Common myeloid progenitor, CD34-positive (primary cell): ENCODE measurements around the gene SLC8A2.
A peak's percentile ranks its signal among the peaks of the same experiment; 100 is the strongest.

ENCODE experiments used
- CTCF ChIA-PET: fragments of 350-600 bp; sonication (Branson Sonifier 250); formaldehyde crosslinking; loops from one replicate; lab custom pipeline; 2021; ENCODE audit warnings: antibody characterized with exemption; lab: Charles Lee
- POLR2A ChIA-PET: fragments of 350-600 bp; sonication (Branson Sonifier 250); formaldehyde crosslinking; loops from one replicate; lab custom pipeline; 2021; ENCODE audit warnings: antibody characterized with exemption; lab: Charles Lee
- DNase-seq, 3 donors: peaks; one replicate each; pipeline versions ENCODE4 v3.0.0 to v3.0.0-alpha.2; 2013
- H3K27ac ChIP-seq, 2 experiments: 1 replicate in 1 of 2; 2 replicates in 1 of 2; pipeline ENCODE4 v1.7.0; 2013; ENCODE audit warnings: inconsistent platforms in 2 of 2, low read length in 2 of 2, mild to moderate bottlenecking in 2 of 2, low read depth in 1 of 2, moderate library complexity in 1 of 2; ENCODE audit not compliant: severe bottlenecking in 2 of 2, insufficient read depth in 1 of 2, poor library complexity in 1 of 2
- H3K27me3 ChIP-seq, 5 experiments: replicated peaks in 2 of 5; 1 replicate in 3 of 5; 2 replicates in 2 of 5; pipeline versions ENCODE4 v1.6.1 to v1.7.0; 2013; ENCODE audit warnings: low read length in 4 of 5, mild to moderate bottlenecking in 2 of 5, moderate library complexity in 2 of 5, inconsistent platforms in 1 of 5; ENCODE audit not compliant: insufficient read depth in 5 of 5, control insufficient read depth in 4 of 5
- H3K36me3 ChIP-seq, 4 experiments: 1 replicate in 2 of 4; 2 replicates in 2 of 4; pipeline versions ENCODE4 v1.6.1 to v1.7.0; 2013; ENCODE audit warnings: low read length in 3 of 4, control low read depth in 1 of 4, mild to moderate bottlenecking in 1 of 4; ENCODE audit not compliant: control insufficient read depth in 4 of 4, insufficient read depth in 4 of 4
- H3K4me1 ChIP-seq, 4 experiments: 1 replicate in 3 of 4; 2 replicates in 1 of 4; pipeline versions ENCODE4 v1.6.1 to v1.7.1; 2013; ENCODE audit warnings: low read length in 3 of 4, mild to moderate bottlenecking in 3 of 4, control low read depth in 1 of 4, inconsistent platforms in 1 of 4, moderate library complexity in 1 of 4; ENCODE audit not compliant: control insufficient read depth in 4 of 4, insufficient read depth in 4 of 4; ENCODE audit errors: control extremely low read depth in 1 of 4
- H3K4me3 ChIP-seq, 7 experiments: 1 replicate in 4 of 7; 2 replicates in 3 of 7; pipeline versions ENCODE4 v1.5.1 to v1.7.0; 2013; ENCODE audit warnings: mild to moderate bottlenecking in 7 of 7, low read length in 6 of 7, moderate library complexity in 6 of 7, inconsistent platforms in 2 of 7, low read depth in 2 of 7, control low read depth in 1 of 7; ENCODE audit not compliant: insufficient read depth in 4 of 7, control insufficient read depth in 1 of 7; ENCODE audit errors: extremely low read depth in 1 of 7
- H3K9me3 ChIP-seq, 5 experiments: 1 replicate in 4 of 5; 2 replicates in 1 of 5; pipeline versions ENCODE4 v1.6.1 to v1.7.1; 2013; ENCODE audit warnings: low read length in 4 of 5, mild to moderate bottlenecking in 2 of 5, inconsistent platforms in 1 of 5, low read depth in 1 of 5, moderate library complexity in 1 of 5; ENCODE audit not compliant: control insufficient read depth in 4 of 5, insufficient read depth in 2 of 5; ENCODE audit errors: control extremely low read depth in 1 of 5
- WGBS: methylation state at CpG from one replicate; pipeline ENCODE4 v1.1.5; 2013; ENCODE audit not compliant: insufficient coverage; 5-methylcytosine and 5-hydroxymethylcytosine counted together

Gene SLC8A2

GRCh38 chr19:47510516-47511127 lies 38.9 kb upstream of the SLC8A2 start:
- ChIA-PET CTCF (interaction anchor here (0.9 to 5.8 kb wide), 7 partner anchors 9 to 100 kb away, joined by 3 to 23 read pairs (median 4); partner anchors contain the start of gene KPTN), POLR2A (interaction anchor here (0.6 to 0.9 kb wide), 2 partner anchors 24 to 27 kb away, joined by 3 read pairs; partner anchors contain the start of gene KPTN)
- Histone ChIP-seq H3K36me3 (peaks cover 0 to 26% (median 6%) of the 10 kb centered on the region in 4 experiments), H3K27me3 (no peaks in the 10 kb centered on the region), H3K4me3 (no peak overlapping the region), H3K4me1 (peaks cover 0 to 67% (median 55%) of the 10 kb centered on the region in 4 experiments), H3K27ac (no peak overlapping the region), H3K9me3 (no peaks in the 10 kb centered on the region)
- 93% methylated on average over 11 of the region's 12 CpGs for WGBS
- no peak for DNase-seq

DNA sequence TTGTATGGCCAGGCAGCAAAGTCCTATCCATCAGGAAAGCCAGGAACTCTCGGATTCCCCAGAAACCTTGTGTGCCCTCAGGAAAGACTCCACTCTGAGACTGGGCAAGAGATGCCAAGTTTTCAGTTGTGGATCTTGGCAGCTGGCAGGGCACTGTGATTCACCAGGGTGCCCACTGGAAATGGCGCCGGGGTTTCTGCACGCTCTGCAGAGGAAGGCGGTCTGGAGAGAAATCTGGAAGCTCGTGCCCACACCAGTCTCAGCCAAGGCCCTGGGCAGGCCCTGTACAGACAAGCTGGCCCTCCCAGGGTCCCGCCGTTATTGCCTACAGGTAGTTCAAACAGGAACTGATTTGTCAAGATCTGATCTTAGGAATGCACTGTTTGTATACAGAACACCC lies 38.3 kb upstream of the SLC8A2 start:
- no peak for DNase-seq
- ChIA-PET POLR2A (interaction anchor here (0.9 kb wide), 1 partner anchor 23 kb away, joined by 3 read pairs; no protein-coding TSS in a partner anchor), CTCF (interaction anchor here (0.9 to 5.8 kb wide), 6 partner anchors 9 to 38 kb away, joined by 3 to 23 read pairs (median 4); partner anchors contain the start of gene KPTN)
- Histone ChIP-seq H3K4me1 (peaks cover 0 to 66% (median 53%) of the 10 kb centered on the region in 4 experiments), H3K36me3 (peaks cover 0 to 33% (median 7%) of the 10 kb centered on the region in 4 experiments), H3K9me3 (no peaks in the 10 kb centered on the region), H3K27ac (no peak overlapping the region), H3K27me3 (no peaks in the 10 kb centered on the region), H3K4me3 (no peak overlapping the region)
- 79% methylated on average over 8 of the region's 8 CpGs for WGBS

GRCh38 chr19:47509170-47509847 lies 37.6 kb upstream of the SLC8A2 start:
- H3K4me1 ChIP-seq = peaks cover 0 to 62% (median 50%) of the 10 kb centered on the region in 4 experiments

DNA sequence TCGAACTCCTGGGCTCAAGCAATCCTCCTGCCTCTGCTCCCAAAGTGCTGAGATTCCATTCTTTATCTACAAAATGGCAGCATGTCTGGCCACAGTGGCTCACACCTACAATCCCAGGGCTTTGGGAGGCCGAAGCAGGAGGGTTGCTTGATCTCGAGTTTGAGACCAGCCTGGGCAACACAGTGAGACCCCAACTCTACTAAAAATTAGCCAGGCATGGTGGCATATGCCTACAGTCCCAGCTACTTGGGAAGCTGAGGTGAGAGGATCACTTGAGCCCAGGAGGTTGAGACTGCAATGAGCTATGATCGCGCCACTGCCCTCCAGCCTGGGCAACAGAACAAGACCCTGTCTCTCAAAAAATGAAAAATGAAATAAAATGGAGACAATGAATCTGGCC lies 37.0 kb upstream of the SLC8A2 start:
- POLR2A ChIA-PET = interaction anchor here (1.3 kb wide), 1 partner anchor 22 kb away, joined by 3 read pairs; no protein-coding TSS in a partner anchor
- 100% methylated on average over 2 of the region's 5 CpGs for WGBS
- Histone ChIP-seq H3K4me1 (peaks cover 0 to 56% (median 45%) of the 10 kb centered on the region in 4 experiments), H3K4me3 (no peak overlapping the region), H3K27ac (no peak overlapping the region), H3K36me3 (peaks cover 0 to 37% (median 12%) of the 10 kb centered on the region in 4 experiments), H3K9me3 (no peaks in the 10 kb centered on the region), H3K27me3 (no peaks in the 10 kb centered on the region)
- CTCF ChIA-PET = interaction anchor here (0.8 to 5.8 kb wide), 6 partner anchors 12 to 72 kb away, joined by 3 to 23 read pairs (median 8); no protein-coding TSS in a partner anchor
- DNase-seq = no peak

More at GRCh38 chr19:47509170-47509847, 37.6 kb upstream of the SLC8A2 start:
- H3K4me3 ChIP-seq = no peak overlapping the region
- peaks cover 0 to 34% (median 7%) of the 10 kb centered on the region in 4 experiments for H3K36me3 ChIP-seq
- CTCF ChIA-PET = interaction anchor here (1.1 to 5.8 kb wide), 5 partner anchors 8 to 21 kb away, joined by 3 to 23 read pairs (median 4); no protein-coding TSS in a partner anchor
- POLR2A ChIA-PET = interaction anchor here (1.3 kb wide), 1 partner anchor 22 kb away, joined by 3 read pairs; no protein-coding TSS in a partner anchor
- WGBS = 95% methylated on average over 18 of the region's 20 CpGs
- DNase-seq = no peak
- no peaks in the 10 kb centered on the region for H3K9me3 ChIP-seq
- H3K27ac ChIP-seq = no peak overlapping the region
- no peaks in the 10 kb centered on the region for H3K27me3 ChIP-seq

DNA sequence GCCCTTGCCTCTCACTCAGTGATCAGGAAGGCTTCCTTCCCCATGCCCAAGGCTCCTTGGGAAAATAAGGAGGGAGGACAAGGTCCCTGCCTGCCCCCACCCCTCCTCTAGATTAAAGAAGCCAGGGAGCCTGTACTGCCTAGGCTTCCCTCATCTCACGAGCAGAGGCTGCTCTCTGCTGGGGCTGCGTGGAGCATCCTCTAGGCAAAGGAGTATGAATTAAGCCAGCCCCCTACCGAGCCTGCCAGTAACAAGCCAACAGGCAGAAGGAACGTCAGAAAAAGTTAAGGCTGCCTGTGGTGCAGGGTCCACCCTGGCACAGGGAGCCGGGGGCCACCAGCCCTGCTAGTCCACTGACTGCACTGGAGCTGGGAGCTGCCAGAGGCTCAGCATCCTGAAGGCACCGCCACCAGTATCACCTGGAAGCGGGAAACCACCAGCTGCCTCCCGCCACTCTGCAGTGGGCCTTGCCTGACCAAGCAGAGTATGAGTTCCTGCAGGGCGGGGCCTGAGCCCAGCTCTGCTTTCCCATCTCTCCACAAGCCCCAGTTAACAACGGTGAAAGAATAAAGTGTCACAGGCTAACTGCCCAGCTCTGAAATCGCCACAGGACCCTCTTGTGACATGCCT lies 36.3 kb upstream of the SLC8A2 start:
- Histone ChIP-seq H3K27ac (peak overlapping the region in 1 of 2 experiments; percentile 50), H3K4me1 (peaks cover 0 to 49% (median 38%) of the 10 kb centered on the region in 4 experiments), H3K27me3 (no peaks in the 10 kb centered on the region), H3K9me3 (no peaks in the 10 kb centered on the region), H3K36me3 (peaks cover 0 to 44% (median 18%) of the 10 kb centered on the region in 4 experiments), H3K4me3 (peak overlapping the region in 1 of 7 experiments; percentile 21)
- POLR2A ChIA-PET = interaction anchor here (1.3 kb wide), 1 partner anchor 21 kb away, joined by 3 read pairs; no protein-coding TSS in a partner anchor
- CTCF ChIA-PET = interaction anchor here (0.8 to 5.8 kb wide), 6 partner anchors 9 to 72 kb away, joined by 3 to 23 read pairs (median 9); no protein-coding TSS in a partner anchor
- 65% methylated on average over 11 of the region's 11 CpGs for whole genome bisulfite sequencing
- DNase-seq = peak in 1 of 3 donors; percentile 48

DNA sequence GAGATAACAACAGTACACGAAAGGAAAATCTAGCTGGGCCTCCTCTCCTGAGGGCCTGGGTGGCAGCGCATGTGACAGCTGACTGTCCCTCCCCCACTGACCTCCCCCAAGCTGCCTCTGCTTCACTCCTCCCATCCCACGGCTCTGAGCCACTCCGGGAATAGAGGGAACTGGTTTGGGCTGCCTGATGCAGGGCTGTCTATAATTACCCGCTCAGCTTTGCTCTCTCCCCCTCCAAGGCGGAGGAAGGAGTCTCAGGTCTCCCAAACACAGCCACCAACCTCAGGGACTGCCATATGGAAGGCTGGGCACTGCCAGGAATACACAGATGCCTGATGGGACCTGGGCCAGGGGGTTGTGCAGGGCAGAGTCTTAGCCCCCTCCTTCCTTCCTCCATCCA lies 35.3 kb upstream of the SLC8A2 start:
- H3K4me1 ChIP-seq = peaks cover 0 to 39% (median 30%) of the 10 kb centered on the region in 4 experiments
- peak overlapping the region; percentile 2 to 50 for H3K27ac ChIP-seq
- POLR2A ChIA-PET = interaction anchor here (0.6 kb wide), 1 partner anchor 222 kb away, joined by 3 read pairs; no protein-coding TSS in a partner anchor
- H3K27me3 ChIP-seq = no peaks in the 10 kb centered on the region
- no peak for DNase-seq
- peak overlapping the region in 2 of 7 experiments; percentile 23 to 32 for H3K4me3 ChIP-seq
- 68% methylated on average over 6 of the region's 6 CpGs for WGBS
- CTCF ChIA-PET = interaction anchor here (1.1 to 5.8 kb wide), 6 partner anchors 8 to 71 kb away, joined by 3 to 23 read pairs (median 9); no protein-coding TSS in a partner anchor
- H3K9me3 ChIP-seq = no peaks in the 10 kb centered on the region
- peaks cover 0 to 46% (median 22%) of the 10 kb centered on the region in 4 experiments for H3K36me3 ChIP-seq
